OCI-LY1 (cell line): Measurements from ENCODE around the gene MAP2K2.

ENCODE experiments used
- H2AFZ ChIP-seq: fragments of 200-600 bp; sonication (generic), shearing (Covaris generic); 2 replicates; pipeline ENCODE4 v1.6.0; 2014; ENCODE audit warnings: antibody characterized with exemption, mild to moderate bottlenecking, low read length
- H3F3A ChIP-seq: fragments of 200-600 bp; sonication (generic), shearing (Covaris generic); 2 replicates; pipeline ENCODE4 v1.6.0; 2014; ENCODE audit warnings: mild to moderate bottlenecking, antibody characterized with exemption, low read length, moderate library complexity; ENCODE audit not compliant: insufficient read depth
- H3K27ac ChIP-seq: fragments of 200-600 bp; sonication (generic); 2 replicates; pipeline ENCODE4 v1.5.1; 2014; ENCODE audit warnings: low read length, mixed run types, mild to moderate bottlenecking, low read depth; ENCODE audit not compliant: poor library complexity, severe bottlenecking
- H3K27me3 ChIP-seq: fragments of 200-600 bp; sonication (generic); 2 replicates; pipeline ENCODE4 v1.6.0; 2014; ENCODE audit warnings: antibody characterized with exemption, mild to moderate bottlenecking, low read length, moderate library complexity; ENCODE audit not compliant: insufficient read depth
- H3K36me3 ChIP-seq: fragments of 200-600 bp; sonication (generic); 2 replicates; pipeline ENCODE4 v1.6.1; 2014; ENCODE audit warnings: mild to moderate bottlenecking, antibody characterized with exemption, low read length, moderate library complexity, mixed read lengths; ENCODE audit not compliant: insufficient read depth
- H3K4me1 ChIP-seq: fragments of 200-600 bp; sonication (generic); 2 replicates; pipeline ENCODE4 v1.5.1; 2014; ENCODE audit warnings: mild to moderate bottlenecking, low read length, moderate library complexity; ENCODE audit not compliant: insufficient read depth, severe bottlenecking
- H3K4me2 ChIP-seq: fragments of 200-600 bp; sonication (generic), shearing (Covaris generic); 2 replicates; pipeline ENCODE4 v1.6.1; 2014; ENCODE audit warnings: low read length
- H3K4me3 ChIP-seq: fragments of 200-600 bp; sonication (generic); 2 replicates; pipeline ENCODE4 v1.5.1; 2014; ENCODE audit warnings: low read length, low read depth, mild to moderate bottlenecking, mixed read lengths; ENCODE audit not compliant: poor library complexity, severe bottlenecking
- H3K79me2 ChIP-seq: fragments of 200-600 bp; shearing (Covaris generic); 2 replicates; pipeline ENCODE4 v1.6.1; 2016; ENCODE audit warnings: mixed run types, low read length, mixed read lengths; ENCODE audit not compliant: insufficient read depth
- H3K9ac ChIP-seq: fragments of 200-600 bp; sonication (generic), shearing (Covaris generic); 2 replicates; pipeline ENCODE4 v1.6.1; 2014; ENCODE audit warnings: mild to moderate bottlenecking, low read length, mixed read lengths
- H3K9me2 ChIP-seq: fragments of 200-600 bp; sonication (generic), shearing (Covaris generic); 2 replicates; pipeline ENCODE4 v1.6.1; 2014; ENCODE audit warnings: low read depth, mild to moderate bottlenecking, low read length, mixed read lengths
- H3K9me3 ChIP-seq: fragments of 200-600 bp; shearing (Covaris generic); 2 replicates; pipeline ENCODE4 v1.6.1; 2014; ENCODE audit warnings: low read length, mixed read lengths
- H4K20me1 ChIP-seq: fragments of 200-600 bp; sonication (generic), shearing (Covaris generic); 2 replicates; pipeline ENCODE4 v1.6.0; 2016; ENCODE audit warnings: mild to moderate bottlenecking, low read length; ENCODE audit not compliant: insufficient read depth
- CTCF ChIP-seq: fragments of 200-600 bp; sonication (generic), shearing (Covaris generic); IDR thresholded peaks from 2 replicates; pipeline ENCODE4 v1.5.1; 2017; ENCODE audit warnings: mild to moderate bottlenecking, antibody characterized with exemption, low read length, moderate library complexity, mixed read lengths
- EZH2 ChIP-seq: fragments of 200-600 bp; sonication (generic), shearing (Covaris generic); IDR thresholded peaks from 2 replicates; pipeline ENCODE4 v1.8.0; 2017; ENCODE audit warnings: borderline replicate concordance, mixed run types, mild to moderate bottlenecking, antibody characterized with exemption, low read length, moderate library complexity, mixed read lengths

MAP2K2 gene

GRCh38 chr19:4121273-4121612 is 2.7 kb downstream of the MAP2K2 start:
- Histone ChIP-seq H3K79me2 (peaks cover 13% of the 10 kb centered on the region), H4K20me1 (no peaks in the 10 kb centered on the region), H3K27me3 (no peaks in the 10 kb centered on the region), H3K36me3 (peaks cover 19% of the 10 kb centered on the region), H3F3A (no peaks in the 10 kb centered on the region), H3K4me1 (peaks cover 30% of the 10 kb centered on the region), H3K9me2 (no peaks in the 10 kb centered on the region), H3K9me3 (no peaks in the 10 kb centered on the region), H3K4me2 (peak overlapping the region; percentile 29; the same call in 1 of the 2 replicates), H3K9ac (no peak overlapping the region; the same call in 1 of the 2 replicates), H3K4me3 (no peak overlapping the region), H3K27ac (peak overlapping the region; percentile 49), H2AFZ (no peak overlapping the region)
- TF ChIP-seq CTCF, result no peak
- no peak for TF ChIP-seq EZH2

DNA sequence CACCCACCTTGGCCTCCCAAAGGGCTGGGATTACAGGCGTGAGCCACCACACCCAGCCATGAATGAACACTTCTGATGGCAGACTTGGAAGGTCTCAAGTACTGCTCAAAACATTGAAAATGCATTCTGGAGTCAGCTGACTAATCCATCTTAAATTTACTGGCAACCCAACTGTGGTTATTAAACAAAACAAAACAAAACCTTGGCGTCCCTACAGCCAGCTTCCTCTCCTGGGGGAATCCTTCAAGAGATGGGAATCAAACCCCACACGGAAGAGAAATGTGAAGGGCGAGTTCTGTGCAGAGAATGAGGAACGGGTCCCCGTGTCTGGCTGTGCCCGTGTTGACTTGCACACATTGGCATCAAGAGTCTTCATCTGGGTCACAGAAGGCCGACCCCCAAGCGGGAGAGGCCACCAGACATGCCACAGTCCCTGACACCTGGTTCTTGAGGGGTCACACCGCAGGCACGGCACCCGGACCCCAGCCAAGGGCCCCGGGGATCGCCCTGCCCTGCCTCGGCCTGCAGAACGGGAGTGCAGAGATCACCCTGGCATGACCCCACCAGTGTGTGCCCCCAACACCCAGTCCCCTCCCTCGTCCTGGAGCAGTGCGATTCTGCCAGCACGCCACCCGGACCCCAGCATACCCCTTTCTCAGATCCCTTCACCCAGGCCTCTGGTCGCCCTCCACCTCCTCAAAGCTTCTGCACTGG is 3.2 kb downstream of the MAP2K2 start:
- H3K4me3 ChIP-seq, result no peak overlapping the region
- no peak overlapping the region; the same call in 1 of the 2 replicates for H3K9ac ChIP-seq
- H3K4me1 ChIP-seq, result peaks cover 36% of the 10 kb centered on the region
- no peaks in the 10 kb centered on the region for H3K9me3 ChIP-seq
- H3K36me3 ChIP-seq, result peaks cover 24% of the 10 kb centered on the region
- H3F3A ChIP-seq, result no peaks in the 10 kb centered on the region
- TF ChIP-seq EZH2 (no peak), CTCF (no peak)
- H3K27me3 ChIP-seq, result no peaks in the 10 kb centered on the region
- peak overlapping the region; percentile 49 for H3K27ac ChIP-seq
- H4K20me1 ChIP-seq, result no peaks in the 10 kb centered on the region
- peaks cover 13% of the 10 kb centered on the region for H3K79me2 ChIP-seq
- H2AFZ ChIP-seq, result no peak overlapping the region
- H3K9me2 ChIP-seq, result no peaks in the 10 kb centered on the region
- H3K4me2 ChIP-seq, result peak overlapping the region; percentile 29; the same call in 1 of the 2 replicates

GRCh38 chr19:4119763-4120162 is 4.2 kb downstream of the MAP2K2 start:
- H3K4me2 ChIP-seq, result no peak overlapping the region
- H3K4me3 ChIP-seq, result no peak overlapping the region
- H4K20me1 ChIP-seq, result no peaks in the 10 kb centered on the region
- H3K27ac ChIP-seq, result no peak overlapping the region
- peaks cover 13% of the 10 kb centered on the region for H3K79me2 ChIP-seq
- H3K9ac ChIP-seq, result no peak overlapping the region
- no peaks in the 10 kb centered on the region for H3F3A ChIP-seq
- no peaks in the 10 kb centered on the region for H3K27me3 ChIP-seq
- peaks cover 26% of the 10 kb centered on the region for H3K36me3 ChIP-seq
- H2AFZ ChIP-seq, result no peak overlapping the region
- TF ChIP-seq CTCF (no peak), EZH2 (no peak)
- no peaks in the 10 kb centered on the region for H3K9me3 ChIP-seq
- H3K9me2 ChIP-seq, result no peaks in the 10 kb centered on the region
- peaks cover 45% of the 10 kb centered on the region for H3K4me1 ChIP-seq
